ENCODE results near the gene B3GNT8. TPM values are rescaled to one million over a fixed set of nuclear protein-coding genes. Genes with fewer than 3 reads are reported as not detected.

B3GNT8 gene
- total RNA-seq, 1 donor from 2014 or later: 10.7 TPM

DNA sequence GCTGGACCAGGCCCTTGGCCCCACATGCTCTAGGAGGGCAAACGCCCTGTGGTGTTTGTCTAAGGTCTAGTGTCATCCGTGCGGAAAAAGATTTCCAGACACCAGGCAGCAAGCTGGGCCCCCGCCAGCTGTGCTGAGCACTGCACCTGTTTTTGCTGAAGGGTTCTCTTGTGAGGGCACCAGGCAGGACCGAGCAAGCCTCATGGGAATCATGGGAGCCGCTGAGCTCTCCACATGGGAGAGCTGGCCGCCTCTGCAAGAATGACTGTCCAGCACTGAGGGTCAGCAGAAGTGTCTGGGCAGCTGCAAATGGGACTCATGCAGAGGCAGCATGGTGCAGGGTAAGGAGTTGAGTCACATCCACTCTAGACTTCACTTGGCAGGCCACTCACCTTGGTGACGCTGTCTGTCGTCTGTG, 12.0 kb downstream of the B3GNT8 start:
- H3K9me3 Mint-ChIP-seq (ENCODE audit: unreplicated experiment): no peaks in the 10 kb centered on the region
- peaks cover 44% of the 10 kb centered on the region for H3K36me3 Mint-ChIP-seq (ENCODE audit: low read depth, unreplicated experiment)
- no peak for DNase-seq (ENCODE audit: low spot score)
- no peak overlapping the region for H3K4me3 Mint-ChIP-seq (ENCODE audit: unreplicated experiment)
- H3K27me3 Mint-ChIP-seq (ENCODE audit: unreplicated experiment): peaks cover 10% of the 10 kb centered on the region
- TF ChIP-seq, protein P1, sequence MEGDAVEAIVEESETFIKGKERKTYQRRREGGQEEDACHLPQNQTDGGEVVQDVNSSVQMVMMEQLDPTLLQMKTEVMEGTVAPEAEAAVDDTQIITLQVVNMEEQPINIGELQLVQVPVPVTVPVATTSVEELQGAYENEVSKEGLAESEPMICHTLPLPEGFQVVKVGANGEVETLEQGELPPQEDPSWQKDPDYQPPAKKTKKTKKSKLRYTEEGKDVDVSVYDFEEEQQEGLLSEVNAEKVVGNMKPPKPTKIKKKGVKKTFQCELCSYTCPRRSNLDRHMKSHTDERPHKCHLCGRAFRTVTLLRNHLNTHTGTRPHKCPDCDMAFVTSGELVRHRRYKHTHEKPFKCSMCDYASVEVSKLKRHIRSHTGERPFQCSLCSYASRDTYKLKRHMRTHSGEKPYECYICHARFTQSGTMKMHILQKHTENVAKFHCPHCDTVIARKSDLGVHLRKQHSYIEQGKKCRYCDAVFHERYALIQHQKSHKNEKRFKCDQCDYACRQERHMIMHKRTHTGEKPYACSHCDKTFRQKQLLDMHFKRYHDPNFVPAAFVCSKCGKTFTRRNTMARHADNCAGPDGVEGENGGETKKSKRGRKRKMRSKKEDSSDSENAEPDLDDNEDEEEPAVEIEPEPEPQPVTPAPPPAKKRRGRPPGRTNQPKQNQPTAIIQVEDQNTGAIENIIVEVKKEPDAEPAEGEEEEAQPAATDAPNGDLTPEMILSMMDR (IDR thresholded peaks at IDR 0.05; ENCODE audit: unreplicated experiment): no peak
- H3K4me1 Mint-ChIP-seq (ENCODE audit: unreplicated experiment): peaks cover 4% of the 10 kb centered on the region
- H3K27ac Mint-ChIP-seq (ENCODE audit: unreplicated experiment): no peak overlapping the region

DNA sequence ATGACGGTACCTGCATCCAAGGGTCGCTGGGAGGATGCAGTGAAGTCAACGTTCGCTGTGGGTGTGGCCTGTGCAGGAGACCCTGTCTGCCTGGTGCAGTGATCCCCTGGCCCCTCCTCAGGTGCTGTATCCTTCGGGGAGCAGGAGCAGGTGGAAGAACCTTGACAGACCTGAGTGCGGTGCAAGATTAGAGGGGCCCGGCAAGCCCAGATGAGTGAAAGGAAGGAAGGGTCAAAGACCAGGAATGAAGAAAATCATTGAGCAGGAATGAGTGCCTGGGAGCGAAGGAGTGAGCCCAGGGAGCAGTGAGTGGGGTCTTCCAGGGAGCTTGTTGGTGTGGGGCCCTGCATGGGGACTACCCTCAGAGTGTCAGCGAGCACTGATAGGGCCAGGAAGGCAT, 12.7 kb downstream of the B3GNT8 start:
- peaks cover under 1% of the 10 kb centered on the region for H3K4me1 Mint-ChIP-seq (ENCODE audit: unreplicated experiment)
- TF ChIP-seq, protein P1 (IDR thresholded peaks at IDR 0.05; ENCODE audit: unreplicated experiment): no peak
- peak overlapping the region; percentile 57 for H3K27ac Mint-ChIP-seq (ENCODE audit: unreplicated experiment)
- no peaks in the 10 kb centered on the region for H3K9me3 Mint-ChIP-seq (ENCODE audit: unreplicated experiment)
- no peak overlapping the region for H3K4me3 Mint-ChIP-seq (ENCODE audit: unreplicated experiment)
- DNase-seq (ENCODE audit: low spot score): no peak
- H3K27me3 Mint-ChIP-seq (ENCODE audit: unreplicated experiment): peaks cover 10% of the 10 kb centered on the region
- peaks cover 45% of the 10 kb centered on the region for H3K36me3 Mint-ChIP-seq (ENCODE audit: low read depth, unreplicated experiment)

DNA sequence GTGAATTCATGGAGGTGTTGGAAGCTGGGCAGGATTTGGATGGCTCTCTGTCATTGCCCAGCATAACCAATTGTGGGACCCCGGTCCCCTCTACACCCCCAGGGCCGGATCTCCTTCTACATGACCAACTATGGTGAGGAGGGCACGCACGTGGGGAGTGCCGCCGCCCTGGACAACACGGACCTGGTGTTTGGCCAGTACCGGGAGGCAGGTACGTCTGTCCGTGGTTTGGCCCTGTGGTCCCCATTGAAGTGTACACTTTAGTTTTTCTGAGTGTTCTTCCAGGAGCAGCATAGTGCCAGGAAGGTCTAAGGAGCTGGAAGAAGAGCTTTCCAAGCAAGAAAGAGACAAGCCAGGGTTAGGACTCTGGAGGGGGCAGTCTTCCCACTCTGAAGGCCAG, 13.2 kb downstream of the B3GNT8 start:
- no peak overlapping the region for H3K4me3 Mint-ChIP-seq (ENCODE audit: unreplicated experiment)
- peaks cover 41% of the 10 kb centered on the region for H3K36me3 Mint-ChIP-seq (ENCODE audit: low read depth, unreplicated experiment)
- no peaks in the 10 kb centered on the region for H3K9me3 Mint-ChIP-seq (ENCODE audit: unreplicated experiment)
- H3K27me3 Mint-ChIP-seq (ENCODE audit: unreplicated experiment): peaks cover 8% of the 10 kb centered on the region
- DNase-seq (ENCODE audit: low spot score): no peak
- TF ChIP-seq, protein P1 (IDR thresholded peaks at IDR 0.05; ENCODE audit: unreplicated experiment): no peak
- peaks cover 4% of the 10 kb centered on the region for H3K4me1 Mint-ChIP-seq (ENCODE audit: unreplicated experiment)
- H3K27ac Mint-ChIP-seq (ENCODE audit: unreplicated experiment): no peak overlapping the region

DNA sequence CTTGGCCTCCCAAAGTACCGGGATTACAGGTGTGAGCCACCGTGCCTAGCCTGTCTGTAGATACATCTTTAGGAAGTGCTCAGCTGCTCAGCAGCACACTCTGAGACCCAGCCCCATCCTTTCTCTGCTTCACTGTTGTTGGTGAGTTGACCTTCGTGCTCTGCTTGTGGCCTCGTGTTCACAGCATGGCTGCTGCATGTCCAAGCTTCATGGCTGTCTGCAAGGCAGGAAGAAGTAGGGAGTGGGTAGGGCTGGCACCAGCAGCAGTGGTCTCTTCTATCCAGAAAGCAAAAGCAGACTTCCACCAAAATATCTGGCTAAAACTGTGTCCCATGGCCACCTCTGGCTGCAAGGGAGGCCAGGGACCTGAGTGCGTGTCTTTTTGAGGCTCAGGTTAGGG, 14.2 kb downstream of the B3GNT8 start:
- Mint-ChIP-seq H3K4me3 (ENCODE audit: unreplicated experiment) (no peak overlapping the region), H3K27me3 (ENCODE audit: unreplicated experiment) (peaks cover 8% of the 10 kb centered on the region), H3K9me3 (ENCODE audit: unreplicated experiment) (no peaks in the 10 kb centered on the region), H3K36me3 (ENCODE audit: low read depth, unreplicated experiment) (peaks cover 36% of the 10 kb centered on the region), H3K4me1 (ENCODE audit: unreplicated experiment) (peaks cover 4% of the 10 kb centered on the region), H3K27ac (ENCODE audit: unreplicated experiment) (no peak overlapping the region)
- no peak for DNase-seq (ENCODE audit: low spot score)
- TF ChIP-seq, protein P1 (IDR thresholded peaks at IDR 0.05; ENCODE audit: unreplicated experiment): no peak

DNA sequence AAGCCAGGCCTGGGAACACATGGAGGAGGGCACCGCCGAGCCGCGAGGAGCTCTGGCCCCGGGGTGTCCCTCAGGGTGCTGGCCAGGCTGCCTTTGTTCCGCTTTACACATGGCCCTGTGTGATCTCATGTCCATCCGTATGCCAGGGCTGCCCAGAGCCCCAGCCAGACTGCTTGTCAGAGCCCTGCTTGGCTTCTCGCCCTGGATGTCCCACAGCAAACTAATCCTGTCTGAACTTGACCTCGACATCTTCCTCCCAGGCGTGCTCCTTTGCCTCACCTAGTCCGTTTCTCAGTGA, 15.3 kb downstream of the B3GNT8 start:
- Mint-ChIP-seq H3K9me3 (ENCODE audit: unreplicated experiment) (no peaks in the 10 kb centered on the region), H3K36me3 (ENCODE audit: low read depth, unreplicated experiment) (peaks cover 31% of the 10 kb centered on the region), H3K27me3 (ENCODE audit: unreplicated experiment) (peaks cover 8% of the 10 kb centered on the region), H3K27ac (ENCODE audit: unreplicated experiment) (peak overlapping the region; percentile 61), H3K4me1 (ENCODE audit: unreplicated experiment) (peaks cover 13% of the 10 kb centered on the region), H3K4me3 (ENCODE audit: unreplicated experiment) (no peak overlapping the region)
- TF ChIP-seq, protein P1 (IDR thresholded peaks at IDR 0.05; ENCODE audit: unreplicated experiment): no peak
- DNase-seq (ENCODE audit: low spot score): no peak

All from endothelial cell (in vitro differentiated cells).